Measurements from ENCODE around the gene DNAJB11.
"Not testable (repeated sequence)": the region's sequence is repeated elsewhere in the genome, so short reads cannot be mapped to it uniquely, and the experiment has no call there.

DNA sequence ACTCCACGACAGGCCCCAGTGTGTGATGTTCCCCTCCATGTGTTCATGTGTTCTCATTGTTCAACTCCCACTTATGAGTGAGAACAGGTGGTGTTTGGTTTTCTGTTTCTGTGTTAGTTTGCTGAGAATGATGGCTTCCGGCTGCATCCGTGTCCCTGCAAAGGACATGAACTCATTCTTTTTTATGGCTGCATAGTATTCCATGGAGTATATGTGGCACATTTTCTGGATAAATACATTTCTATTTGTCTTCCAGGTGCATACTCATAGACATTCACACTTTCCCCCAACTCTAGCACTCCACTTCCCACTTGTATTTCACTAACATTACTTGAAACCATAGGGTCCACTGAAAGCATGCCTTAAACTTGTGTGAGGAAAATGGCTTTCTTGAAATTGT lies 38.8 kb upstream of the DNAJB11 start:
- TF ChIP-seq, protein P1, sequence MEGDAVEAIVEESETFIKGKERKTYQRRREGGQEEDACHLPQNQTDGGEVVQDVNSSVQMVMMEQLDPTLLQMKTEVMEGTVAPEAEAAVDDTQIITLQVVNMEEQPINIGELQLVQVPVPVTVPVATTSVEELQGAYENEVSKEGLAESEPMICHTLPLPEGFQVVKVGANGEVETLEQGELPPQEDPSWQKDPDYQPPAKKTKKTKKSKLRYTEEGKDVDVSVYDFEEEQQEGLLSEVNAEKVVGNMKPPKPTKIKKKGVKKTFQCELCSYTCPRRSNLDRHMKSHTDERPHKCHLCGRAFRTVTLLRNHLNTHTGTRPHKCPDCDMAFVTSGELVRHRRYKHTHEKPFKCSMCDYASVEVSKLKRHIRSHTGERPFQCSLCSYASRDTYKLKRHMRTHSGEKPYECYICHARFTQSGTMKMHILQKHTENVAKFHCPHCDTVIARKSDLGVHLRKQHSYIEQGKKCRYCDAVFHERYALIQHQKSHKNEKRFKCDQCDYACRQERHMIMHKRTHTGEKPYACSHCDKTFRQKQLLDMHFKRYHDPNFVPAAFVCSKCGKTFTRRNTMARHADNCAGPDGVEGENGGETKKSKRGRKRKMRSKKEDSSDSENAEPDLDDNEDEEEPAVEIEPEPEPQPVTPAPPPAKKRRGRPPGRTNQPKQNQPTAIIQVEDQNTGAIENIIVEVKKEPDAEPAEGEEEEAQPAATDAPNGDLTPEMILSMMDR (IDR thresholded peaks at IDR 0.05), result not testable (repeated sequence)
- TF ChIP-seq POLR2A, POLR2AphosphoS5, EP300 (IDR thresholded peaks at IDR 0.05): not testable (repeated sequence)
